PC-3 (cell line): Measurements from ENCODE around the gene ADAMTS1. TPM values are rescaled to one million over a fixed set of nuclear protein-coding genes. Genes with fewer than 3 reads are reported as not detected.
"Not testable (repeated sequence)": the region's sequence is repeated elsewhere in the genome, so short reads cannot be mapped to it uniquely, and the experiment has no call there.

Source experiments
- ATAC-seq: fragments of 200-7000 bp; cut with Tn5 transposase; 2 replicates; pipeline ENCODE4 v1.9.1; 2020; ENCODE audit warnings: mild to moderate bottlenecking, moderate library complexity
- BruUV-seq: library from RNA; stranded (reverse); fragments of 400-500 nt; replicated peaks from 2 replicates; lab custom pipeline; 2021; lab: Mats Ljungman, UMichigan
- CTCF ChIA-PET: fragments of 300-600 bp; sonication (Branson Sonifier 250); formaldehyde crosslinking; loops from one replicate; lab custom pipeline; 2022; ENCODE audit warnings: antibody characterized with exemption; lab: Charles Lee
- POLR2A ChIA-PET: fragments of 300-600 bp; sonication (Branson Sonifier 250); formaldehyde crosslinking; loops from one replicate; lab custom pipeline; 2022; ENCODE audit warnings: antibody characterized with exemption; ENCODE audit not compliant: unreplicated experiment; lab: Charles Lee
- DNase-seq: peaks from one replicate; pipeline ENCODE4 v3.0.0-alpha.2; 2015
- H2AFZ ChIP-seq: fragments of 300-600 bp; sonication (generic); 2 replicates; pipeline ENCODE4 v1.6.0; 2016; ENCODE audit warnings: antibody characterized with exemption, low read length
- H3F3A ChIP-seq: fragments of 300-600 bp; sonication (generic); one replicate; pipeline ENCODE4 v1.6.0; 2017; ENCODE audit warnings: antibody characterized with exemption, low read length, control low read depth, mild to moderate bottlenecking; ENCODE audit not compliant: unreplicated experiment
- H3K27ac ChIP-seq: fragments of 300-600 bp; sonication (generic); 2 replicates; pipeline ENCODE4 v1.5.1; 2016; ENCODE audit warnings: mild to moderate bottlenecking, low read length
- H3K27me3 ChIP-seq: fragments of 300-600 bp; sonication (generic); 2 replicates; pipeline ENCODE4 v1.6.1; 2016; ENCODE audit warnings: low read length, mixed read lengths
- H3K36me3 ChIP-seq: fragments of 300-600 bp; sonication (generic); 2 replicates; pipeline ENCODE4 v1.6.1; 2016; ENCODE audit warnings: low read depth, mixed run types, low read length, mixed read lengths
- H3K4me1 ChIP-seq: fragments of 300-600 bp; sonication (generic); 2 replicates; pipeline ENCODE4 v1.5.1; 2016; ENCODE audit warnings: low read length; ENCODE audit not compliant: insufficient read depth
- H3K4me2 ChIP-seq: fragments of 300-600 bp; sonication (generic); 2 replicates; pipeline ENCODE4 v1.6.0; 2016; ENCODE audit warnings: low read length
- H3K4me3 ChIP-seq: fragments of 300-600 bp; sonication (generic); 2 replicates; pipeline ENCODE4 v1.5.1; 2016; ENCODE audit warnings: mild to moderate bottlenecking, low read length, mixed read lengths
- H3K79me2 ChIP-seq: fragments of 300-600 bp; sonication (generic); 2 replicates; pipeline ENCODE4 v1.6.1; 2017; ENCODE audit warnings: low read length, mixed read lengths
- H3K9ac ChIP-seq: fragments of 300-600 bp; sonication (generic); 2 replicates; pipeline ENCODE4 v1.6.0; 2016; ENCODE audit warnings: mild to moderate bottlenecking, low read length
- H3K9me2 ChIP-seq: fragments of 300-600 bp; sonication (generic); replicated peaks from 2 replicates; pipeline ENCODE4 v1.6.1; 2016; ENCODE audit warnings: mixed run types, low read length, mixed read lengths
- H3K9me3 ChIP-seq: fragments of 300-600 bp; sonication (generic); 2 replicates; pipeline ENCODE4 v1.6.1; 2016; ENCODE audit warnings: low read length, mixed read lengths
- H4K20me1 ChIP-seq: fragments of 300-600 bp; sonication (generic); 2 replicates; pipeline ENCODE4 v1.6.1; 2016; ENCODE audit warnings: low read length, mixed read lengths
- CTCF ChIP-seq: fragments of 300-600 bp; sonication (generic); conservative IDR thresholded peaks from 2 replicates; pipeline ENCODE4 v1.5.1; 2017; ENCODE audit warnings: antibody characterized with exemption, low read depth, mild to moderate bottlenecking, low read length
- EZH2 ChIP-seq: fragments of 300-600 bp; sonication (generic); IDR thresholded peaks from one replicate; pipeline ENCODE4 v1.6.1; 2017; ENCODE audit warnings: antibody characterized with exemption, mild to moderate bottlenecking, low read length; ENCODE audit not compliant: unreplicated experiment
- EZH2phosphoT487 ChIP-seq: fragments of 300-600 bp; sonication (generic); IDR thresholded peaks from 2 replicates; pipeline ENCODE4 v1.6.1; 2018; ENCODE audit warnings: mild to moderate bottlenecking, antibody characterized with exemption, low read length, borderline replicate concordance
- intact Hi-C: fragments of 100-400 bp; cut with micrococcal nuclease; formaldehyde crosslinking; loops from 2 replicates; pipeline ENCODE4 v1.9.0; 2023
- total RNA-seq: library from RNA; depleted of rRNA; stranded (reverse); fragments of >200 nt; gene quantifications from 2 replicates; pipeline ENCODE4 v1.2.3, GENCODE V29; 2014

Gene ADAMTS1
- total RNA-seq, 1 experiment from 2014 or later: 12.9 TPM

DNA sequence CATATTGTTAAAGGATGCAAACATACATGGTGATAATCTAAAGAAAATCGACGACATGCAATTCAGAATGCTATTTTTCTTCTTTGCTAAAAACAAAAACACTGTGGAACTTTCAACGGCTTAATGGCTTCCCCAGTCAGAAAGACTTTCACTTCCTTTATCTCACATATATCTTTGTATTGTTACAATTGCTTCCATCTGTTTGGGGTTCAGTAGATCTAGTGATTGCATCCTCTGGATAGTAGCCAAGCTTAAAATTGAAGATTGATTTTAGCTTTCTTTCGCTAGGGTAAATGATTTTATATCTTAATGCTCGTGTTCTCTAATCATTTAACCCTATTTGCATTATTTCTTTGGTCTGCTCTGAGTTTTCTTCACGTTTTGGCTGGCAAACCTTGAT, 31.8 kb upstream of the ADAMTS1 start:
- H3K79me2 ChIP-seq: no peaks in the 10 kb centered on the region
- no peaks in the 10 kb centered on the region for H3K9me3 ChIP-seq
- no peaks in the 10 kb centered on the region for H3K36me3 ChIP-seq
- POLR2A ChIA-PET: no interaction called here
- intact Hi-C loops: no loop called here
- H3K4me1 ChIP-seq: no peaks in the 10 kb centered on the region
- CTCF ChIA-PET: no interaction called here
- H3K9ac ChIP-seq: no peak overlapping the region
- BruUV-seq: no TSS peak
- H3F3A ChIP-seq: no peaks in the 10 kb centered on the region
- H4K20me1 ChIP-seq: no peaks in the 10 kb centered on the region
- no peaks in the 10 kb centered on the region for H3K9me2 ChIP-seq
- DNase-seq: no peak
- TF ChIP-seq CTCF (no peak), EZH2phosphoT487 (no peak), EZH2 (no peak)
- no peak for ATAC-seq
- no peak overlapping the region for H3K4me2 ChIP-seq
- H3K4me3 ChIP-seq: no peak overlapping the region
- H3K27ac ChIP-seq: no peak overlapping the region
- H3K27me3 ChIP-seq: no peaks in the 10 kb centered on the region
- no peak overlapping the region for H2AFZ ChIP-seq

DNA sequence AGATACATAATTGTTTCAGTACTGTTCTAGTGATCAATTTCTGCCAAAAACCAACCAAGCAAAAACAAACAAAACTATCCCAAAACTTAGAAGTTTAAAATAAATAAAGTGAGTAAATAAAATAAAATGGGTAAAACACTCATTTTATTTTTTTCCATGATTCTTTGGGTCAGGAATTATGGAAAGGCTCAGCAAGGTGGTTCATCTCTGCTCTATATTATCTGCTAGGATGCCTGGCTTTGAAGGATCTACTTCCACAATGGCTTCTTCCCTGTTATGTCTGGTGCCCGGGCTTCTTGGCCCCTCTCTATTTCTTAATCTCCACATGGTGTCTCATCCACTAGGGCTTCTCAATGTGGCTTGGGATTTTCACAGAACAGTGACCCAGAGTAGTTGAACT, 29.1 kb upstream of the ADAMTS1 start:
- H3K9me3 ChIP-seq: no peaks in the 10 kb centered on the region
- H3K79me2 ChIP-seq: no peaks in the 10 kb centered on the region
- no peak overlapping the region for H3K27ac ChIP-seq
- no TSS peak for BruUV-seq
- H3K27me3 ChIP-seq: no peaks in the 10 kb centered on the region
- ChIA-PET POLR2A (no interaction called here), CTCF (no interaction called here)
- no peak overlapping the region for H3K4me2 ChIP-seq
- DNase-seq (no peak), ATAC-seq (no peak)
- H2AFZ ChIP-seq: no peak overlapping the region
- no peak overlapping the region for H3K4me3 ChIP-seq
- intact Hi-C loops: no loop called here
- TF ChIP-seq EZH2phosphoT487 (no peak), CTCF (no peak), EZH2 (no peak)
- no peak overlapping the region for H3K9ac ChIP-seq
- no peaks in the 10 kb centered on the region for H4K20me1 ChIP-seq
- no peaks in the 10 kb centered on the region for H3K36me3 ChIP-seq
- no peaks in the 10 kb centered on the region for H3F3A ChIP-seq
- no peaks in the 10 kb centered on the region for H3K4me1 ChIP-seq
- no peaks in the 10 kb centered on the region for H3K9me2 ChIP-seq

DNA sequence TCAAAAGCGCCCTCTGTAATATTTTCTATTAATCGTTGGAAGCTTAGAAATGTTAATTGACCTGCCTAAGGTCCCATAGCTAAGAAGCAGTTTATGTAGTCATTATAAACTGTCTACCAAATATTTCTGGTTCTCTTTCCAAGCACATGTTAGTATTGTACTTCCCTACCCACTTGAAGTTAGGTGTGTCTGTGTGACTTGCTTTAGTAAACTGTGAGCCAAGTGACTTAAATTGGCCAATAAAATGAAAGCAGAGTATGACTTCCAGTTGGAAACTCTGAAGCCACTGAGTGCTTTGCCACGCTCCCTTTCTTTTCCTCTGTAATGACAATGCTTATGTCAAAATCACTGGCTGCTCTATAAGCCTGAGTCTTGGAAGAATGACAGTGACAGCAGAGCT, 20.6 kb upstream of the ADAMTS1 start:
- BruUV-seq: no TSS peak
- H3K27me3 ChIP-seq: no peaks in the 10 kb centered on the region
- no peak overlapping the region for H3K9ac ChIP-seq
- no peaks in the 10 kb centered on the region for H3K79me2 ChIP-seq
- CTCF ChIA-PET: no interaction called here
- TF ChIP-seq EZH2: no peak
- POLR2A ChIA-PET: no interaction called here
- no peak overlapping the region for H2AFZ ChIP-seq
- H3K4me3 ChIP-seq: no peak overlapping the region
- no peaks in the 10 kb centered on the region for H3K36me3 ChIP-seq
- H3F3A ChIP-seq: no peaks in the 10 kb centered on the region
- intact Hi-C loops: no loop called here
- DNase-seq (no peak), ATAC-seq (no peak)
- no peaks in the 10 kb centered on the region for H3K9me2 ChIP-seq
- H3K27ac ChIP-seq: no peak overlapping the region
- no peak overlapping the region for H3K4me2 ChIP-seq
- no peaks in the 10 kb centered on the region for H3K4me1 ChIP-seq
- H4K20me1 ChIP-seq: no peaks in the 10 kb centered on the region
- no peaks in the 10 kb centered on the region for H3K9me3 ChIP-seq

DNA sequence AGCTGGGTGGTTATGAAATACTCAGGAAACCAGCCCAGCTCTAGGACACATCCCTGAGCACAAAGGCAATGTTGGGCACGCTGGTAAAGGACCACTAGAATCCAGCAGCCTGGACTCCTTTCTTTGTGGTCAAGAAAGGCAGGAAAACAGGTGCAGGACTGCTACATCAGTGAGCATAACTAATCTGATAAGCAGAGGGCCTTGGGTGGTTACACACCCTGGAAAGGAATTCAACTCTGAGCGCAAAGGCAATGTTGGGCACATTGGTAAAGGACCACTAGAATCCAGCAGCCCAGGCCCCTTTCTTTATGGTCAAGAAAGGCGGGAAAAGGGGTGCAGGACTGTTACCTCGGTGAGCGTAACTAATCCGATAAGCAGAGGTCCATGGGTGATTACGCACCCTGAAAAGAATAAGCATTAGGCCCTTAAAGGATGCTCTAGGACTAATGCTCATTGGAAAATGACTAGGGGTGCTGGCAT, 11.7 kb upstream of the ADAMTS1 start:
- H3K9me3 ChIP-seq, H3K4me2 ChIP-seq, H3K9me2 ChIP-seq, intact Hi-C loops, BruUV-seq, CTCF ChIA-PET, H3K27ac ChIP-seq, ATAC-seq, H2AFZ ChIP-seq, H3K36me3 ChIP-seq, H4K20me1 ChIP-seq, H3F3A ChIP-seq, DNase-seq, H3K9ac ChIP-seq, H3K4me1 ChIP-seq, H3K4me3 ChIP-seq, POLR2A ChIA-PET, H3K79me2 ChIP-seq, H3K27me3 ChIP-seq: not testable (repeated sequence)

- intact Hi-C loops, H3K27ac ChIP-seq, H2AFZ ChIP-seq, H3K4me2 ChIP-seq, CTCF ChIA-PET, H3K79me2 ChIP-seq, H3K27me3 ChIP-seq, BruUV-seq, H3K9ac ChIP-seq, H3K9me3 ChIP-seq, H3K36me3 ChIP-seq, H3F3A ChIP-seq, POLR2A ChIA-PET, H4K20me1 ChIP-seq, DNase-seq, H3K9me2 ChIP-seq, H3K4me3 ChIP-seq, H3K4me1 ChIP-seq, ATAC-seq: not testable (repeated sequence)
Measured at GRCh38 chr21:26854695-26855094, 9.5 kb upstream of the ADAMTS1 start.
